Measurements from ENCODE around the gene CCDC91.
"Not testable (repeated sequence)": the region's sequence is repeated elsewhere in the genome, so short reads cannot be mapped to it uniquely, and the experiment has no call there.

CCDC91 gene

DNA sequence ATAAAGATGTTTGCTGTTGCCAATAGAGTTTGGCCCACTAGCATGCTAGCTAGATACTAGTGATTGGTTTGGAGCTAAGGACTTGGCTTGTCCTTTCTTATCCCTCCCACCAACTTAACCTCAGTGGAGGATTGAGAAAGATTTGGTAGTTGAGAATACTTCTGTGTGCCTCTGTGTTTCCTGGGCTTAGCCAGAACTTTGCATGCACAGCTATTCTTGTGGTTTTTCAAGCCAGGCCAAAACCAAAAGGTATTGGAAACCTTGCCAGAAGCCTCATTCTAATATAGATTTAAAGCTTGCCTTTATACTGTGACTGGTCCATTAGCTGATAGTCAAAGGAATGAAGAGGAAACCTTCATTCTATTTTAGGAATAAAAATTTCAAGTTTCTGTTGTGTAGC lies 188.5 kb downstream of the CCDC91 start:
- DNase-seq (ENCODE audit: low read depth), result peak; percentile 83
- no peak overlapping the region for H3K4me3 ChIP-seq (ENCODE audit: control insufficient read depth, low read depth, low read length)
- TF ChIP-seq, protein P1, sequence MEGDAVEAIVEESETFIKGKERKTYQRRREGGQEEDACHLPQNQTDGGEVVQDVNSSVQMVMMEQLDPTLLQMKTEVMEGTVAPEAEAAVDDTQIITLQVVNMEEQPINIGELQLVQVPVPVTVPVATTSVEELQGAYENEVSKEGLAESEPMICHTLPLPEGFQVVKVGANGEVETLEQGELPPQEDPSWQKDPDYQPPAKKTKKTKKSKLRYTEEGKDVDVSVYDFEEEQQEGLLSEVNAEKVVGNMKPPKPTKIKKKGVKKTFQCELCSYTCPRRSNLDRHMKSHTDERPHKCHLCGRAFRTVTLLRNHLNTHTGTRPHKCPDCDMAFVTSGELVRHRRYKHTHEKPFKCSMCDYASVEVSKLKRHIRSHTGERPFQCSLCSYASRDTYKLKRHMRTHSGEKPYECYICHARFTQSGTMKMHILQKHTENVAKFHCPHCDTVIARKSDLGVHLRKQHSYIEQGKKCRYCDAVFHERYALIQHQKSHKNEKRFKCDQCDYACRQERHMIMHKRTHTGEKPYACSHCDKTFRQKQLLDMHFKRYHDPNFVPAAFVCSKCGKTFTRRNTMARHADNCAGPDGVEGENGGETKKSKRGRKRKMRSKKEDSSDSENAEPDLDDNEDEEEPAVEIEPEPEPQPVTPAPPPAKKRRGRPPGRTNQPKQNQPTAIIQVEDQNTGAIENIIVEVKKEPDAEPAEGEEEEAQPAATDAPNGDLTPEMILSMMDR (conservative IDR thresholded peaks at IDR 0.05; ENCODE audit: control insufficient read depth, insufficient read depth, low read depth, low read length), result no peak

DNA sequence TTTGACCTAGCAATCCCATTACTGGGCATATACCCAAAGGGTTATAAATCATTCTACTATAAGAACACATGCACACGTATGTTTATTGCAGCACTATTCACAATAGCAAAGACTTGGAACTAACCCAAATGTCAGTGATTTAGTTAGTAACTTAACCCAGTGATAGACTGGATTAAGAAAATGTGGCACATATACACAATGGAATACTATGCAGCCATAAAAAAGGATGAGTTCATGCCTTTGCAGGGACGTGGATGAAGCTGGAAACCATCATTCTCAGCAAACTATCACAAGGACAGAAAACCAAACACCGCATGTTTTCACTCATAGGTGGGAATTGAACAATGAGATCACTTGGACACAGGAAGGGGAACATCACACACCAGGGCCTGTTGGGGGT lies 189.5 kb downstream of the CCDC91 start:
- not testable (repeated sequence) for H3K4me3 ChIP-seq (ENCODE audit: control insufficient read depth, low read depth, low read length)
- peak; percentile 29 for DNase-seq (ENCODE audit: low read depth)

DNA sequence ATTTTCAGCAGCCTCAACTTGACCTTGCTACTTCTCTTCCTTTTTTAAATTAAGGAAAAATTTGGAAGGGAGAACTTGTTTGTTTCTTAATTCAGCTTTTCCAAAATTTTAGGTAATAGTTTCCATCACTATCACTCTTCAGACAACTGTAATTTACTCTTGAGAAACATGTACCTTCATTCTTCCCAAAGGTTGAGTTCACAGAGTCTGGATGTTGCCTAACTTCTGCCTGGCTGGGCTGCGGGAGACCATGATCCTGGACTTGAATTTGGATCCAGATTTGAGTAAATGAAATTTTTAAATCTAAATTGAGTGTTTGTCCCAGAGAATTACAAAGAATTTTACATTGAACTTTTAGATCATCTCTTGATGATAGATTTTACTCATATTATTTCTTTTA lies 193.1 kb downstream of the CCDC91 start:
- H3K4me3 ChIP-seq (ENCODE audit: control insufficient read depth, low read depth, low read length), result no peak overlapping the region
- TF ChIP-seq, protein P1 (conservative IDR thresholded peaks at IDR 0.05; ENCODE audit: control insufficient read depth, insufficient read depth, low read depth, low read length), result no peak

DNA sequence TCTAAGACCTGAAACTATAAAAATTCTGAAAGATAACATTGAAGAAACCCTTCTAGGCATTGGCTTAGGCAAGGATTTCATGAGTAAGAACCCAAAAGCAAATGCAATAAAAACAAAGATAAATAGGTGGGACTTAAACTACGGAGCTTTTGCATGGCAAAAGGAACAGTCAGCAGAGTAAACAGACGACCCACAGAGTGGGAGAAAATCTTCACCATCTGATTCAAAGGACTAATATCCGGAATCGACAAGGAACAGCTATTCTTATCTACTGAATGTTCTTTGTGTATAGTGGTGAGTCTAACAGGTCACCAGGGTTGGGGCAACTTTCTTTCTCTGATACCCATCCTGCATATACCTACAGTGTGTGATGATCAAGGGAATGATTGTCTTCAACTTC lies 198.6 kb downstream of the CCDC91 start:
- TF ChIP-seq, protein P1 (conservative IDR thresholded peaks at IDR 0.05; ENCODE audit: control insufficient read depth, insufficient read depth, low read depth, low read length), result no peak
- no peak overlapping the region for H3K4me3 ChIP-seq (ENCODE audit: control insufficient read depth, low read depth, low read length)
- DNase-seq (ENCODE audit: low read depth), result no peak

More for the DNA sequence above, 193.1 kb downstream of the CCDC91 start:
- DNase-seq (ENCODE audit: low read depth), result no peak

DNA sequence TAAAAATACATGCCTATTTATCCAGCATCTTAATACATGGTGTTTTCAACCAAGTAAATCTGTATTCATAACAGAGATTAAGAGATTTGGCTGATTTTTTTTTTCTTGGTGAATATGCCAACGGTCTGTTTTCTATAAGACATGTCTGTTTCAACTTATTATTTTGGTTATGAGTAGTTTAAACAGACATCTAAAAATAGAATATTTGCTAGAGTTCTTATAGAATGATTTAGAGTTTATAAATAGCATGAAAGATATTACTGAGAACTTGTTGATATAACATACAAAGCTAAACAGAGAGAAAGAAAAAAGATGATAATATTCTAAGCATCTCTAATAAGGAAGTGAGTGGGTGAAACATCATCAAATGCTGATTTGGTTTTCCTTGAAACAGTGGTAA lies 199.9 kb downstream of the CCDC91 start:
- TF ChIP-seq, protein P1 (conservative IDR thresholded peaks at IDR 0.05; ENCODE audit: control insufficient read depth, insufficient read depth, low read depth, low read length), result no peak

DNA sequence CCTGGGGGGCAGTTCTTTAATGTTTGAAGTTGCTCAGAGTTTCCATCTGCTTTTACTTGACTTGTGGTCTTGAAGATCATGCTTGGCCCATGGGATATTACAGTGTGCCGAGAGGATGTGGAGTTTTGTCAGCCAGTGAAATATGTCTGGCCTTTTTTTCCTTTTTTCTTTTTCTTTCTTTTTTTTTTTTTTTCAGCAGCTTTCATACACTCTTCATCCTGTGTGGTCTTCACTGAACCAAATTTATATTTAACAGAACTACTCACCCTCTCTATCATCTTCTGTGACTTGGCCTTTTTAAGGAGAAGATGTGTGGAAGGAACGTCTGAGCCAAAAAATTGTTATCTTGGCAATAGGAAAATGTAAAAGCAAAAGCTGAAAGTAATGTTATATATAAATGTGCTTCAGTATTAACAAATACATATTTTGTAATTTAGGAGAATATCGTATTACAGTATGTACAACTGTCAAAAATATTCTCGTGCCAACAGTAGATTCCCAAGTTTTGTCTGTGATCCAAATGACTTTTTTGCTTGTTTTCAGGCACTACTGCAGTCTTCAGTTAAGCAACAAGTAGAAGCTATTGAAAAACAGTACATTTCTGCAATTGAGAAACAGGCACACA lies 200.6 kb downstream of the CCDC91 start:
- peak; percentile 73 for DNase-seq (ENCODE audit: low read depth)
- TF ChIP-seq, protein P1 (conservative IDR thresholded peaks at IDR 0.05; ENCODE audit: control insufficient read depth, insufficient read depth, low read depth, low read length), result no peak
- no peak overlapping the region for H3K4me3 ChIP-seq (ENCODE audit: control insufficient read depth, low read depth, low read length)

More for the DNA sequence above, 199.9 kb downstream of the CCDC91 start:
- no peak for DNase-seq (ENCODE audit: low read depth)
- no peak overlapping the region for H3K4me3 ChIP-seq (ENCODE audit: control insufficient read depth, low read depth, low read length)

DNA sequence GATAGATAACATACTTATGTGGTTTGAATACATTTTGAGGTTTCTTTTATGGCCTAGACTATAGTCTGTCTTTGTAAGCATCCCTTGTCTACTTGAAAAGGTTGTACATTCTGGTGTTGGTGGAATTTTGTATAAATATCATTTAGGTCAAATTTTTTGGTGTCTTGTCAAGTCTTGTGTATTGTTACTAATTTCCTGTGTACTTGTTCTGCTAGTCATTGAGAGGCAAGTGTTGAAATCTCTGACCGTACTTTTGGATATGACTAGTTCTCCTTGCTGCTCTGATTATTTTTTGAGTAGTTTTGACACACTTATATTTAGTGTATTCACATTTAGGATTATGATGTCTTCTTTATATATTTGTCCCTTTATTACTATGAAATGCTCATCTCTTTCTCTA lies 219.6 kb downstream of the CCDC91 start:
- TF ChIP-seq, protein P1 (conservative IDR thresholded peaks at IDR 0.05; ENCODE audit: control insufficient read depth, insufficient read depth, low read depth, low read length), result no peak
- peak; percentile 59 for DNase-seq (ENCODE audit: low read depth)
- H3K4me3 ChIP-seq (ENCODE audit: control insufficient read depth, low read depth, low read length), result no peak overlapping the region
